Measurements from ENCODE around the gene CCNL2. TPM values are rescaled to one million over a fixed set of nuclear protein-coding genes. Genes with fewer than 3 reads are reported as not detected.

Gene CCNL2
- total RNA-seq, 2 donors from 2014 or later = 92.3 to 104 TPM

- Histone ChIP-seq H3K27me3 (peaks cover 14% of the 10 kb centered on the region), H3K36me3 (no peaks in the 10 kb centered on the region), H3K9ac (ENCODE audit: low read depth in 2 of 2, low read length in 2 of 2) (peak within 1 kb of the TSS; percentile 92 to 94), H3K4me3 (peak within 1 kb of the TSS; percentile 59), H3K27ac (peak within 1 kb of the TSS; percentile 79), H3K4me1 (peaks cover 17% of the 10 kb centered on the region), H3K9me3 (no peaks in the 10 kb centered on the region)
- intact Hi-C loops (cut with DNase I) = no loop called here
- TF ChIP-seq, protein P1, sequence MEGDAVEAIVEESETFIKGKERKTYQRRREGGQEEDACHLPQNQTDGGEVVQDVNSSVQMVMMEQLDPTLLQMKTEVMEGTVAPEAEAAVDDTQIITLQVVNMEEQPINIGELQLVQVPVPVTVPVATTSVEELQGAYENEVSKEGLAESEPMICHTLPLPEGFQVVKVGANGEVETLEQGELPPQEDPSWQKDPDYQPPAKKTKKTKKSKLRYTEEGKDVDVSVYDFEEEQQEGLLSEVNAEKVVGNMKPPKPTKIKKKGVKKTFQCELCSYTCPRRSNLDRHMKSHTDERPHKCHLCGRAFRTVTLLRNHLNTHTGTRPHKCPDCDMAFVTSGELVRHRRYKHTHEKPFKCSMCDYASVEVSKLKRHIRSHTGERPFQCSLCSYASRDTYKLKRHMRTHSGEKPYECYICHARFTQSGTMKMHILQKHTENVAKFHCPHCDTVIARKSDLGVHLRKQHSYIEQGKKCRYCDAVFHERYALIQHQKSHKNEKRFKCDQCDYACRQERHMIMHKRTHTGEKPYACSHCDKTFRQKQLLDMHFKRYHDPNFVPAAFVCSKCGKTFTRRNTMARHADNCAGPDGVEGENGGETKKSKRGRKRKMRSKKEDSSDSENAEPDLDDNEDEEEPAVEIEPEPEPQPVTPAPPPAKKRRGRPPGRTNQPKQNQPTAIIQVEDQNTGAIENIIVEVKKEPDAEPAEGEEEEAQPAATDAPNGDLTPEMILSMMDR (IDR thresholded peaks at IDR 0.05) = peak; percentile 25
- peak; percentile 76 for DNase-seq
Measured at GRCh38 chr1:1349256-1350012, 49.7 kb downstream of the CCNL2 start, which contains the start of gene DVL1. DVL1 (minus strand) TSS chr1:1349418; CDS start chr1:1349065, 353 bp downstream.

GRCh38 chr1:1348420-1349255, 50.5 kb downstream of the CCNL2 start:
- Histone ChIP-seq H3K4me3 (peak overlapping the region; percentile 41), H3K36me3 (no peaks in the 10 kb centered on the region), H3K9me3 (no peaks in the 10 kb centered on the region), H3K4me1 (peaks cover 17% of the 10 kb centered on the region), H3K27ac (peak overlapping the region; percentile 79), H3K9ac (ENCODE audit: low read depth in 2 of 2, low read length in 2 of 2) (peak overlapping the region; percentile 92 to 94), H3K27me3 (peaks cover 6% of the 10 kb centered on the region)
- TF ChIP-seq, protein P1 (IDR thresholded peaks at IDR 0.05) = no peak
- intact Hi-C loops (cut with DNase I) = no loop called here
- DNase-seq = no peak

DNA sequence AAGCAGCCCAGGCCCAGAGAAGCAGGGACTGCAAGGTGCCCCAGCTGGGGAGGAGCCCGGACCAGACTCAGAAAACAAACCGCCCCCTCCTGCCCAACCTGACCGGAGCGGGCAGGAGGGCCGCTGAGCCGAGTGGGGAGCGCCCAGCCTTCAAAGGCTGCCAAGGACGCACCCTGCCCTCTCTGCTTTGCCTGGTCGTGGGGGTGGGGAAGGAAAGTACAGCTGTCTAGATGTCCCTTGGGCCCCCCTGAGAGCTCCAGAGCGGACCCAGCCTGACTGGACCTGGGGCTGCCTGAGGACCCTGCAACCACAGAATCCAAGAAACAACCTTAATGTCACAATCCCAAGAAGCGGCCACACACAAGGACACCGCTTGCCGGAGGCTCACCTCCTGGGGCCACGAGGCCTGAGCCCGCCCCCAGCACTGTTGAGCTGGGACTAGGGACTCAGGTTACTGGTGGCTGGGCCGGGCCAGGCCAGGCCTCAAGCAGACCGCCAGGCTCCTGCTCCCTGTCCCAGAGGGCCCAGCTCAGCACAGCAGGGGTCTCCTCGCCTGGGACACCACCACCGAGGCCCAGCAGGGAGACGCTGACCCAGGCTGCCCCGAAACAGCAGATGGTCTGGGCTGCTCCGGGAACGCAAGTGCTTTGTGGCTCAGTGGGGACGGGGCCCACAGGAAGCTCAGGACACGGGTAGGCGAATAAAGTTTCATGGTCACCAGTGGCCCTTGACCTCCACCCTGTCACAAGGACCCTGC, 51.3 kb downstream of the CCNL2 start:
- peak; percentile 85 for DNase-seq
- Histone ChIP-seq H3K9ac (ENCODE audit: low read depth in 2 of 2, low read length in 2 of 2) (peak overlapping the region; percentile 92 to 94), H3K4me3 (peak overlapping the region; percentile 41), H3K36me3 (no peaks in the 10 kb centered on the region), H3K27me3 (no peaks in the 10 kb centered on the region), H3K27ac (peak overlapping the region; percentile 79), H3K4me1 (peaks cover 17% of the 10 kb centered on the region), H3K9me3 (no peaks in the 10 kb centered on the region)
- intact Hi-C loops (cut with DNase I) = no loop called here
- TF ChIP-seq, protein P1 (IDR thresholded peaks at IDR 0.05) = no peak

DNA sequence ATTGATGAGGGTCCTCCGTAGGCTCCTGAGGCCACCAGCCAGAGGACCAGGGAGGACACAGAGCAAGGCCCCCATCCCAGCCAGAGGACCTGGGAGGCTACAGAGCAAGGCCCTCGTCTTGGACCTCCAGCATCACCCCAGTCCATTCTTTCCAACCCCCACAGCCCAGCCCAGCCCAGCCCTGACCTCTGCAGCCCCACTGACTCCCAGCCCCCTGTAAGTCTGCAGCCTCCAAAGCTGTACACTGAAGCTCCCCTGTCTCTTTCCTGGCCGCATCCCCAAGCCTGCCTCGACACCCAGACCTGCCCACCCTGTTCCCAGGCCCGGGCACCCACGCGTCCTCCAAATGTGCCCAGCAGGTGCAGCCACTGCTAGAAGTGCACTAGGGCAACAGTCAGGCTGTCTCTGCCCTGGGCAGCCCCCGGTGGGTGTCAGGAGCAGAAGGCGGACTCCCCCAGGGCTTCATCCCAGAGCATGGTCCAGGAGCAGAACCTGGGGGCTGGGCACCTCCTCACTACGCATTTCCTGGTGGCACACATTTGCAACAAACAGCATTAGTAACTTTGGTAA, 52.0 kb downstream of the CCNL2 start:
- H3K4me1 ChIP-seq = peaks cover 17% of the 10 kb centered on the region
- H3K4me3 ChIP-seq = peak overlapping the region; percentile 41
- intact Hi-C loops (cut with DNase I) = no loop called here
- no peaks in the 10 kb centered on the region for H3K36me3 ChIP-seq
- H3K27ac ChIP-seq = peak overlapping the region; percentile 79
- TF ChIP-seq, protein P1 (IDR thresholded peaks at IDR 0.05) = no peak
- no peaks in the 10 kb centered on the region for H3K27me3 ChIP-seq
- DNase-seq = no peak
- peak overlapping the region; percentile 92 to 94 for H3K9ac ChIP-seq (ENCODE audit: low read depth in 2 of 2, low read length in 2 of 2)
- H3K9me3 ChIP-seq = no peaks in the 10 kb centered on the region

GRCh38 chr1:1346501-1346890, 52.6 kb downstream of the CCNL2 start:
- no peak for DNase-seq
- Histone ChIP-seq H3K4me3 (no peak overlapping the region), H3K9ac (ENCODE audit: low read depth in 2 of 2, low read length in 2 of 2) (no peak overlapping the region), H3K27me3 (no peaks in the 10 kb centered on the region), H3K27ac (no peak overlapping the region), H3K4me1 (peaks cover 17% of the 10 kb centered on the region), H3K36me3 (no peaks in the 10 kb centered on the region), H3K9me3 (no peaks in the 10 kb centered on the region)
- intact Hi-C loops (cut with DNase I) = no loop called here
- TF ChIP-seq, protein P1 (IDR thresholded peaks at IDR 0.05) = no peak
